ENCODE data around the gene TRIM25. TPM values are rescaled to one million over a fixed set of nuclear protein-coding genes. Genes with fewer than 3 reads are reported as not detected.

TRIM25 gene
- total and polyA plus RNA-seq, 2 donors (not counting 1 experiment from before 2014, with no cell fraction given) = 53.3 to 53.9 TPM

- peaks cover 9% of the 10 kb centered on the region for H3K79me2 ChIP-seq (ENCODE audit: control insufficient read depth, insufficient read depth, low read length)
- H4K20me1 ChIP-seq (ENCODE audit: control insufficient read depth, extremely low read depth, insufficient read depth, low read length) = no peaks in the 10 kb centered on the region
- no peaks in the 10 kb centered on the region for H3K27me3 ChIP-seq (ENCODE audit: control insufficient read depth, insufficient read depth, low read length)
Measured at GRCh38 chr17:56918916-56919315, 5.1 kb upstream of the TRIM25 start.

GRCh38 chr17:56917559-56918296 is 3.9 kb upstream of the TRIM25 start:
- no peaks in the 10 kb centered on the region for H3K27me3 ChIP-seq (ENCODE audit: control insufficient read depth, insufficient read depth, low read length)
- no peaks in the 10 kb centered on the region for H4K20me1 ChIP-seq (ENCODE audit: control insufficient read depth, extremely low read depth, insufficient read depth, low read length)
- H2AFZ ChIP-seq (ENCODE audit: low read length) = no peak overlapping the region
- H3K9ac ChIP-seq (ENCODE audit: insufficient read depth, low read length) = no peak overlapping the region
- TF ChIP-seq EZH2 (IDR thresholded peaks at IDR 0.05; ENCODE audit: low read length, missing control alignments) = no peak
- no peak for TF ChIP-seq CTCF (conservative IDR thresholded peaks at IDR 0.05 in 1 of 2, IDR thresholded peaks at IDR 0.05 in 1 of 2; ENCODE audit: low read depth in 1 of 2, low read length in 2 of 2)
- no peak overlapping the region for H3K4me3 ChIP-seq (replicated peaks in 1 of 4; ENCODE audit: control extremely low read depth in 1 of 4, insufficient read depth in 1 of 4, low read depth in 3 of 4, low read length in 4 of 4)
- no peak overlapping the region for H3K27ac ChIP-seq (ENCODE audit: insufficient read depth, low read length)
- H3K4me2 ChIP-seq (ENCODE audit: extremely low read depth, insufficient read depth, low read length) = no peak overlapping the region
- DNase-seq (ENCODE audit: low read depth in 2 of 2) = peak in 1 of 2 donors; percentile 41
- no peaks in the 10 kb centered on the region for H3K36me3 ChIP-seq (ENCODE audit: control insufficient read depth, insufficient read depth, low read length)
- H3K9me3 ChIP-seq (ENCODE audit: control insufficient read depth, insufficient read depth, low read depth, low read length) = no peaks in the 10 kb centered on the region
- peaks cover 20% of the 10 kb centered on the region for H3K79me2 ChIP-seq (ENCODE audit: control insufficient read depth, insufficient read depth, low read length)
- peaks cover 2% of the 10 kb centered on the region for H3K4me1 ChIP-seq (ENCODE audit: control insufficient read depth, extremely low read depth, insufficient read depth, low read length)

More at GRCh38 chr17:56918916-56919315, 5.1 kb upstream of the TRIM25 start:
- Histone ChIP-seq H3K4me2 (ENCODE audit: extremely low read depth, insufficient read depth, low read length) (no peak overlapping the region), H3K9me3 (ENCODE audit: control insufficient read depth, insufficient read depth, low read depth, low read length) (no peaks in the 10 kb centered on the region), H3K4me3 (replicated peaks in 1 of 4; ENCODE audit: control extremely low read depth in 1 of 4, insufficient read depth in 1 of 4, low read depth in 3 of 4, low read length in 4 of 4) (no peak overlapping the region), H3K4me1 (ENCODE audit: control insufficient read depth, extremely low read depth, insufficient read depth, low read length) (peaks cover 2% of the 10 kb centered on the region), H3K36me3 (ENCODE audit: control insufficient read depth, insufficient read depth, low read length) (no peaks in the 10 kb centered on the region), H2AFZ (ENCODE audit: low read length) (no peak overlapping the region), H3K9ac (ENCODE audit: insufficient read depth, low read length) (no peak overlapping the region), H3K27ac (ENCODE audit: insufficient read depth, low read length) (no peak overlapping the region)
- TF ChIP-seq CTCF (conservative IDR thresholded peaks at IDR 0.05 in 1 of 2, IDR thresholded peaks at IDR 0.05 in 1 of 2; ENCODE audit: low read depth in 1 of 2, low read length in 2 of 2) (no peak), EZH2 (IDR thresholded peaks at IDR 0.05; ENCODE audit: low read length, missing control alignments) (no peak)
- peak in 1 of 2 donors; percentile 28 for DNase-seq (ENCODE audit: low read depth in 2 of 2)

GRCh38 chr17:56914581-56915273 is 878 bp upstream of the TRIM25 start:
- Histone ChIP-seq H2AFZ (ENCODE audit: low read length) (no peak overlapping the region), H3K4me2 (ENCODE audit: extremely low read depth, insufficient read depth, low read length) (peak overlapping the region; percentile 93), H3K9ac (ENCODE audit: insufficient read depth, low read length) (peak overlapping the region; percentile 90), H3K79me2 (ENCODE audit: control insufficient read depth, insufficient read depth, low read length) (peaks cover 47% of the 10 kb centered on the region), H3K27me3 (ENCODE audit: control insufficient read depth, insufficient read depth, low read length) (no peaks in the 10 kb centered on the region), H3K36me3 (ENCODE audit: control insufficient read depth, insufficient read depth, low read length) (peaks cover 2% of the 10 kb centered on the region), H3K4me1 (ENCODE audit: control insufficient read depth, extremely low read depth, insufficient read depth, low read length) (peaks cover 9% of the 10 kb centered on the region), H4K20me1 (ENCODE audit: control insufficient read depth, extremely low read depth, insufficient read depth, low read length) (no peaks in the 10 kb centered on the region), H3K27ac (ENCODE audit: insufficient read depth, low read length) (peak overlapping the region; percentile 93), H3K4me3 (replicated peaks in 1 of 4; ENCODE audit: control extremely low read depth in 1 of 4, insufficient read depth in 1 of 4, low read depth in 3 of 4, low read length in 4 of 4) (peak overlapping the region; percentile 89 to 93 (median 92)), H3K9me3 (ENCODE audit: control insufficient read depth, insufficient read depth, low read depth, low read length) (no peaks in the 10 kb centered on the region)
- no peak for TF ChIP-seq CTCF (conservative IDR thresholded peaks at IDR 0.05 in 1 of 2, IDR thresholded peaks at IDR 0.05 in 1 of 2; ENCODE audit: low read depth in 1 of 2, low read length in 2 of 2)
- TF ChIP-seq EZH2 (IDR thresholded peaks at IDR 0.05; ENCODE audit: low read length, missing control alignments) = no peak
- peak in 1 of 2 donors; percentile 12 for DNase-seq (ENCODE audit: low read depth in 2 of 2)

All from fibroblast of lung (primary cell).